Esophagus muscularis mucosa (tissue), 4 donors: ENCODE measurements around the gene SOWAHD. TPM values are rescaled to one million over a fixed set of nuclear protein-coding genes. Genes with fewer than 3 reads are reported as not detected.
"Not testable (repeated sequence)": the region's sequence is repeated elsewhere in the genome, so short reads cannot be mapped to it uniquely, and the experiment has no call there.

Experiments
- DNase-seq: peaks from one replicate; pipeline ENCODE4 v3.0.0-alpha.2; 2017; ENCODE audit errors: extremely low spot score
- H3K27ac ChIP-seq, 4 donors: fragments of 200-600 bp; sonication (generic); replicated peaks in 1 of 4; 1 replicate in 3 of 4; 2 replicates in 1 of 4; pipeline ENCODE4 v1.5.1; 2016 to 2019; ENCODE audit warnings: mild to moderate bottlenecking in 1 of 4
- H3K27me3 ChIP-seq, 4 donors: fragments of 200-600 bp; sonication (generic); one replicate each; pipeline versions ENCODE4 v1.5.1 to v1.6.0; 2016 to 2019
- H3K36me3 ChIP-seq, 4 donors: fragments of 200-600 bp; sonication (generic); one replicate each; pipeline ENCODE4 v1.5.1; 2016 to 2019
- H3K4me1 ChIP-seq, 4 donors: fragments of 200-600 bp; sonication (generic); one replicate each; pipeline ENCODE4 v1.5.1; 2016 to 2019
- H3K4me3 ChIP-seq, 4 donors: fragments of 200-600 bp; sonication (generic); 1 replicate in 2 of 4; 2 replicates in 2 of 4; pipeline ENCODE4 v1.5.1; 2016 to 2019; ENCODE audit warnings: mild to moderate bottlenecking in 4 of 4, moderate library complexity in 1 of 4
- H3K9me3 ChIP-seq, 4 donors: fragments of 200-600 bp; sonication (generic); 1 replicate in 3 of 4; 2 replicates in 1 of 4; pipeline ENCODE4 v1.5.1; 2016 to 2019
- CTCF ChIP-seq, 3 experiments: fragments of 200-600 bp in 2 of 3; fragments of 450-650 bp in 1 of 3; sonication (generic) in 2 of 3; IDR thresholded peaks; one replicate each; pipeline ENCODE4 v1.5.1; 2017 to 2019; ENCODE audit warnings: antibody characterized with exemption in 3 of 3, mild to moderate bottlenecking in 2 of 3, moderate library complexity in 1 of 3
- EP300 ChIP-seq: sonication (generic); formaldehyde crosslinking; IDR thresholded peaks from one replicate; pipeline ENCODE4 v1.6.1; 2017; ENCODE audit warnings: antibody characterized with exemption
- POLR2A ChIP-seq: fragments of 450-650 bp; IDR thresholded peaks from one replicate; pipeline ENCODE4 v1.6.1; 2017; ENCODE audit warnings: antibody characterized with exemption, moderate library complexity, mild to moderate bottlenecking, low read depth
- POLR2AphosphoS5 ChIP-seq, 2 donors: sonication (generic); formaldehyde crosslinking; IDR thresholded peaks; one replicate each; pipeline ENCODE4 v1.6.1; 2017; ENCODE audit warnings: antibody characterized with exemption in 2 of 2
- WGBS: methylation state at CpG from one replicate; pipeline ENCODE4 v1.1.5; 2018; 5-methylcytosine and 5-hydroxymethylcytosine counted together
- intact Hi-C: fragments of 100-400 bp; cut with DNase I; formaldehyde crosslinking; loops from one replicate; pipeline ENCODE4 v1.15.1; 2023
- small RNA-seq, 3 donors: library from RNA; depleted of rRNA; stranded (forward); fragments of <200 nt; gene quantifications; one replicate each; pipeline ENCODE3, GENCODE V24; 2016
- total RNA-seq, 4 donors: library from RNA; depleted of rRNA; stranded (reverse); fragments of >200 nt; gene quantifications; one replicate each; pipeline versions ENCODE4 v1.1.0 to v1.2.1, GENCODE V29; 2016

The SOWAHD gene
- total RNA-seq, 4 donors from 2014 or later = not detected

DNA sequence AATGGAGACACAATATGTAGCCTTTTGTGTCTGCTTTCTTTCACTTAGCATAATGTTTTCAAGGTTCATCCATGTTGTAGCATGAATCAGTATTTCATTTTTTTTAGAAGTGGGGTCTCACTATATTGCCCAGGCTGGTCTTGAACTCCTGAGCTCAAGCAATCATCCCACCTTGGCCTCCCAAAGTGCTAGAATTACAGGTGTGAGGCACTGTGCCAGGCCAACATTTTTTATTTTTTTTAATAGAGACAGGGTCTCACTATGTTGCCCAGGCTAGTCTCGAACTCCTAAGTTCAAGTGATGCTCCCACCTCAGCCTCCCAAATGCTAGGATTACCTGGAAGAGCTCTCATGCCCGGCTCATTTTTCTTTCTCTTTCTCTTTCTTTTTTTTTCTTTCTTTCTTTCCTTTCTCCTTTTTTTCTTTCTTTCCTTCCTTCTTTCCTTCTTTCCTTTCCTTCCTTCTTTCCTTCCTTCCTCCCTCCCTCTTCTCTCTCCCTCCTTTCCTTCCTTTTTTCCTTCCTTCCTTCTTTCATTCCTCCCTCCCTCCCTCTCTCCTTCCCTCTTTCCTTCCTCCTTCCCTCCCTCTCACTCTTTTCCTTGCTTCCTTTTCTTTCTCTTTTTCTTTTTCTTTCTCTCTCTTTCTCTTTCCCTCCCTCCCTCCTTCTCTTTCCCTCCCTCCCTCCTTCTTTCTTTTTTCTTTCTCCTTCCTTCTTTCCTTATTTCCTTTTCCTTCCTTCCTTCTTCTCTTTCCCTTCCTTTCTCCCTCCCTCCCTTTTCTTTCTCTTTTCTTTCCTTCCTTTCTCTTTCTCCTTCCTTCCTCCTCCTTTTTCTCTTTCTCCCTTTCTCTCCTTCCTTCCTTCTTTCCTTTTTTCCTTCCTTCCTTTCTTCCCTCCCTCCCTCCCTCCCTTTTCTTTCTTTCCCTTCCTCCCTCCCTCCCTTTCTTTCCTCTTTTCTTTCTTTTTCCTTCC, 43.1 kb downstream of the SOWAHD start:
- intact Hi-C loops = no loop called here
- Histone ChIP-seq H3K4me1 (no peaks in the 10 kb centered on the region), H3K4me3 (no peak overlapping the region), H3K36me3 (no peaks in the 10 kb centered on the region), H3K27ac (no peak overlapping the region), H3K9me3 (no peaks in the 10 kb centered on the region), H3K27me3 (no peaks in the 10 kb centered on the region)
- no peak for DNase-seq
- TF ChIP-seq POLR2AphosphoS5 (IDR thresholded peaks at IDR 0.05) = no peak
- no peak for TF ChIP-seq POLR2A
- TF ChIP-seq CTCF (IDR thresholded peaks at IDR 0.05) = no peak
- no peak for TF ChIP-seq EP300
- WGBS = 87% methylated on average over 2 of the region's 2 CpGs

DNA sequence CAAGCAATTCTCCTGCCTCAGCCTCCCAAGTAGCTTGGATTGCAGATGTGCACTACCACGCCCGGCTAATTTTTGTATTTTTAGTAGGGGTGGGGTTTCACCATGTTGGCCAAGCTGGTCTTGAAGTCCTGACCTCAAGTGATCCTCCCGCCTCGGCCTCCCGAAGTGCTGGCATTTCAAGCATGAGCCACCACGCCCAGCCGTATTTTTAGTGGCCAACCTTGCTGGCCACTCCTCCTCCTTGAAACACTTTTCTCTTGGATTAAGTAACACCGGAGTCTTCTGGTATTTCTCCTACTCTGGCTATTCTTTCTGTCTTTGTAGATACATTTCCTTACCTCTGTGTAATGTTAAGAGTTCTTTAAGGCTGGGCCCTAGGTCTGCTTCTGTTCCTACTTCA, 44.2 kb downstream of the SOWAHD start:
- H3K4me1 ChIP-seq = no peaks in the 10 kb centered on the region
- no peaks in the 10 kb centered on the region for H3K9me3 ChIP-seq
- intact Hi-C loops = no loop called here
- H3K27me3 ChIP-seq = no peaks in the 10 kb centered on the region
- 91% methylated on average over 8 of the region's 8 CpGs for WGBS
- no peak for TF ChIP-seq POLR2A
- no peak for TF ChIP-seq EP300
- no peak for TF ChIP-seq CTCF (IDR thresholded peaks at IDR 0.05)
- no peak for TF ChIP-seq POLR2AphosphoS5 (IDR thresholded peaks at IDR 0.05)
- DNase-seq = no peak
- H3K4me3 ChIP-seq = no peak overlapping the region
- no peak overlapping the region for H3K27ac ChIP-seq
- no peaks in the 10 kb centered on the region for H3K36me3 ChIP-seq

DNA sequence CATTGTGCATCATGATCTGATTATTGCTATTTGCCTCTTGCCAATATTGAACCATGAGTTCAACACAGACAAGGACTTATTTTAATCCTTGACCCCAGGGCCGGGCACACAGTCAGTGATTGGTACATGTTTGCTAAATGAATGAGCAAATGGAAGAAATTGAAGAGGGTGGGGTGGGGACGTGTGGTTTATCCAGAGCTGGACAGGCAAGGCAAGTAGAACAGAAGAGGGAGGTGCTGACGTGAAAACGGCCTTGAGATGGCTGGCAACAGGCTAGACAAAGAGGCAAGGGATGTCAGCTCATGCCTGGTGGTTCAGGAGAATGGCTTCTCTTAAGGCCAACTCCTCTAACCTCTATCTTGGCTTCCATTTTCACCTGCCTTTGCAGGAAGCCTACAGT, 50.1 kb downstream of the SOWAHD start:
- H3K9me3 ChIP-seq, H3K4me3 ChIP-seq, DNase-seq, H3K36me3 ChIP-seq, intact Hi-C loops, H3K4me1 ChIP-seq, H3K27me3 ChIP-seq, H3K27ac ChIP-seq: not testable (repeated sequence)
- WGBS = 55% methylated on average over 2 of the region's 4 CpGs

DNA sequence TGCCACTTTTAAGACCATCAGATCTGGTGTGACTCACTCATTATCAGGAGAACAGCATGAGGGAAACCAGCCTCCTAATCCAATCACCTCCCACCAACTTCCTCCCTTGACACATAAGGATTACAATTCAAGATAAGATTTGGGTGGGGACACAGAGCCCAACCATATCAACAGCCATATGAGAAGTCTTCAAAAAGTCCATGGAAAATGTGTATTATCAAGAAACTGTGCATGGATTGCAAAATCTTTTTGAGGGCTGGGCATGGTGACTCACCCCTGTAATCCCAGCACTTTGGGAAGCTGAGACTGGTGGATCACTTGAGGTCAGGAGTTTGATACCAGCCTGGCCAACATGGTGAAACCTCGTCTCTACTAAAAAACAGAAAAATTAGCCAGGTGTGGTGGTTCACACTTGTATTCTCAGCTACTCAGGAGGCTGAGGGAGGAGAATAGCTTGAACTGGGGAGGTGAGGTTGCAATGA, 50.8 kb downstream of the SOWAHD start:
- no peak overlapping the region for H3K4me3 ChIP-seq
- WGBS = 82% methylated on average over 1 of the region's 1 CpG
- no peaks in the 10 kb centered on the region for H3K4me1 ChIP-seq
- DNase-seq = no peak
- no peaks in the 10 kb centered on the region for H3K27me3 ChIP-seq
- TF ChIP-seq EP300 (no peak), CTCF (IDR thresholded peaks at IDR 0.05) (no peak), POLR2A (no peak), POLR2AphosphoS5 (IDR thresholded peaks at IDR 0.05) (no peak)
- H3K9me3 ChIP-seq = no peaks in the 10 kb centered on the region
- no peaks in the 10 kb centered on the region for H3K36me3 ChIP-seq
- H3K27ac ChIP-seq = no peak overlapping the region
- intact Hi-C loops = no loop called here

Small RNAs within 50 kb of the gene (small RNA-seq; reads per million reads assigned to genes)
- 0 reads per million in 3 donors for gene SNORA69

Other genes with a start within 250 kb of the SOWAHD start
- gene STEEP1, start 193.2 kb upstream of the SOWAHD start, total RNA-seq = 10 to 100 TPM; 18.1 to 24.7 (median 20.6) TPM
- 10 to 100 TPM; 24.5 to 39.9 (median 33.3) TPM for gene UBE2A, start 184.0 kb upstream of the SOWAHD start, total RNA-seq
- gene NKRF, start 152.2 kb upstream of the SOWAHD start, total RNA-seq = 1 to 10 TPM; 3.3 to 6.7 (median 5.3) TPM
- 10 to 100 TPM; 51.5 to 67.2 (median 60.5) TPM for gene SEPTIN6, start 65.4 kb upstream of the SOWAHD start, total RNA-seq
- 1,000 to 10,000 TPM in 3 of 4 donors, 100 to 1,000 TPM in 1; 593 to 7,104 (median 2,426) TPM for gene RPL39, start 33.0 kb downstream of the SOWAHD start, total RNA-seq
- 1 to 10 TPM; 4.1 to 7.1 (median 4.9) TPM for gene UPF3B, start 94.4 kb downstream of the SOWAHD start, total RNA-seq
- 10 to 100 TPM in 3 of 4 donors, 1 to 10 TPM in 1; 9.1 to 14.9 (median 12.7) TPM for gene RNF113A, start 113.1 kb downstream of the SOWAHD start, total RNA-seq
- 10 to 100 TPM; 61.1 to 90.9 (median 65.5) TPM for gene NDUFA1, start 113.2 kb downstream of the SOWAHD start, total RNA-seq
- gene AKAP14, start 137.3 kb downstream of the SOWAHD start, total RNA-seq = not detected
- gene NKAP, start 185.2 kb downstream of the SOWAHD start, total RNA-seq = 1 to 10 TPM; 5.3 to 7.1 (median 6.6) TPM